Adipocyte (in vitro differentiated cells): ENCODE measurements around the gene ARNT2.

ENCODE experiments used
- DNase-seq: peaks from one replicate; pipeline ENCODE4 v3.0.0-alpha.2; 2015; ENCODE audit warnings: low read depth
- H3K27me3 ChIP-seq: replicated peaks from 2 replicates; pipeline ENCODE4 v1.7.0; 2013; ENCODE audit warnings: mild to moderate bottlenecking, low read length, moderate library complexity; ENCODE audit not compliant: control insufficient read depth, insufficient read depth
- H3K36me3 ChIP-seq: 2 replicates; pipeline ENCODE4 v1.7.0; 2013; ENCODE audit warnings: low read length, mild to moderate bottlenecking, moderate library complexity; ENCODE audit not compliant: control insufficient read depth, insufficient read depth, severe bottlenecking
- H3K4me1 ChIP-seq: 2 replicates; pipeline ENCODE4 v1.7.0; 2013; ENCODE audit warnings: mild to moderate bottlenecking, low read length, moderate library complexity; ENCODE audit not compliant: control insufficient read depth, insufficient read depth
- H3K4me3 ChIP-seq: 2 replicates; pipeline ENCODE4 v1.7.0; 2013; ENCODE audit warnings: mild to moderate bottlenecking, low read length, moderate library complexity
- H3K9ac ChIP-seq: 2 replicates; pipeline ENCODE4 v1.7.0; 2013; ENCODE audit warnings: mild to moderate bottlenecking, low read length, moderate library complexity
- H3K9me3 ChIP-seq: 2 replicates; pipeline ENCODE4 v1.7.0; 2013; ENCODE audit warnings: mild to moderate bottlenecking, low read length, moderate library complexity; ENCODE audit not compliant: control insufficient read depth

Gene ARNT2

DNA sequence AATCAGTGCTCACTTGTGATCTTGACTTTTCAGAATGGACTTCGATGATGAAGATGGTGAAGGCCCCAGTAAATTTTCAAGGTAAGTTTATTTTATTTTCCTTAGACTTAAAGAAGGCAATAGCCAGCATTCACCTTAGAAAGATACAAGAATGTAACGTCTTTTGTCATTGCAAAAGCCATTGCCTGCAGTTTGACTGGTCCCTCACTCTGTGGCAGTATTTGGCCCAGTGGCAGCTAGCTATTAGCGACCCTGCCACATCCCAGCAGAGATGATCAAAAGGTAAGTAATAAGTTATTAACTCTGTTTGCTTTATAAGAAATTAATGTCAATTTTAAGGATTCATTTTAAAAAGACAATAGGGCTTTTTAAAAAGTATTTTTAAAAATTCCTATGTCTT lies 53.7 kb downstream of the ARNT2 start:
- DNase-seq = no peak

DNA sequence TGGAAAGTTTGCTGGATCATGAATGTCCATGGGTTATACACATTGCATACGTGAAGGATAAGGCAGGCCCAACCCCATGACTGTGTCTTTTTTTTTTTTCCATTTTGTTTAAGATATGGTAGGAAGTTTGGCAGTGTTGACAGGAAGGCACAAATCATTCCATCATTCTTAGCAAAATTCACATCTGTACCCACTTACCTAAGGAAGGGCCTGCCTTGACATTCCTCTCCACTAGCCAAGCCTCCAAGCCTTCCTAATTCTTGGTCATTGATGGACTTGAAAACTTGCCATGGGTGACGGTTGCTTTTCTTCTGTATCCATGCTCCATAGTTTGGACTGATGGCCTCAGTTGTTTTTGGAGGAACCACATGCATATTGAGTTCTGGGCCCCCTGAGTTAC lies 54.4 kb downstream of the ARNT2 start:
- Histone ChIP-seq H3K4me1 (peaks cover 28% of the 10 kb centered on the region), H3K27me3 (no peaks in the 10 kb centered on the region), H3K36me3 (no peaks in the 10 kb centered on the region), H3K9me3 (no peaks in the 10 kb centered on the region), H3K9ac (no peak overlapping the region), H3K4me3 (no peak overlapping the region)
- no peak for DNase-seq

More for the DNA sequence above, 53.7 kb downstream of the ARNT2 start:
- Histone ChIP-seq H3K36me3 (no peaks in the 10 kb centered on the region), H3K9ac (no peak overlapping the region), H3K27me3 (no peaks in the 10 kb centered on the region), H3K9me3 (no peaks in the 10 kb centered on the region), H3K4me3 (no peak overlapping the region), H3K4me1 (peaks cover 28% of the 10 kb centered on the region)

DNA sequence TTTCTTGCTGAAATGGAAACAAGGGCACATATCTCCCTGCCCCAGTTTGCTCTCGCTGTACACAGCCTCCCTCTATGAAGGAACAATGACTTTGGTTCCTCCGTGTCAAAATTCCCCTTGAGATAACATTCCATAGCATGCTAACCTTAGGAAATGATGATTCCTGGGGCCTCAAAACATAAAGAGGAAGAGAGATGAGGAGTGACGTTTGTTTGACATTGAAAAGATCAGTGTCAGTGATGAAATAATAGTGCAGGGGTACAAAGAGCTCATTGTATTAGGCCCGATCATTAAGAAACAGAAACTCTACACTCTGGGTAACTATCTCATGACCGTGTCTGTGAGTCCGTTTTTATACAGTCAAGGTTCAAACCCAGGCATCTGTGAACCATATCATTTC lies 55.2 kb downstream of the ARNT2 start:
- no peaks in the 10 kb centered on the region for H3K9me3 ChIP-seq
- no peak overlapping the region for H3K9ac ChIP-seq
- H3K4me1 ChIP-seq = peaks cover 28% of the 10 kb centered on the region
- H3K27me3 ChIP-seq = no peaks in the 10 kb centered on the region
- no peak for DNase-seq
- H3K36me3 ChIP-seq = no peaks in the 10 kb centered on the region
- H3K4me3 ChIP-seq = no peak overlapping the region

DNA sequence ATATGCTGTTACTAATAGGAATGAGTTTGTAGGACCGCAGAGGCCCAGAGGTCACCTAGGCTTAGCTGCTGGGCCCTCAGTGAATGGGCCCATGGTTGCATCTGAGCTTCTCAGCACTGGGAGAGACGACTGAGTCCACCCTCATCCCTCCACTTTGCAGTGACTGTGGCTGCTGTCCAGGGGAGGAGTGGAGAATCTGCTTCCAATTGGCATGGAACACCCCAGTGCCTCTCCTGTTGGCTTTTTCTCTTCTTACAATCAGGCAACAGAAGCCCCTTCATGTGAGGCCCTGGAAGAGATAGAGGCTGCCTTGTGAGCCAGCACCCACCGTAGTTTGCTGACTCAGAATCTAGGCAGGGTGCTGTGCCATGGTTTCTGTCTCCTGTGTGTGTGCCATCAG lies 55.6 kb downstream of the ARNT2 start:
- Histone ChIP-seq H3K36me3 (no peaks in the 10 kb centered on the region), H3K4me3 (no peak overlapping the region), H3K4me1 (peaks cover 25% of the 10 kb centered on the region), H3K9me3 (no peaks in the 10 kb centered on the region), H3K27me3 (no peaks in the 10 kb centered on the region), H3K9ac (no peak overlapping the region)
- DNase-seq = no peak

DNA sequence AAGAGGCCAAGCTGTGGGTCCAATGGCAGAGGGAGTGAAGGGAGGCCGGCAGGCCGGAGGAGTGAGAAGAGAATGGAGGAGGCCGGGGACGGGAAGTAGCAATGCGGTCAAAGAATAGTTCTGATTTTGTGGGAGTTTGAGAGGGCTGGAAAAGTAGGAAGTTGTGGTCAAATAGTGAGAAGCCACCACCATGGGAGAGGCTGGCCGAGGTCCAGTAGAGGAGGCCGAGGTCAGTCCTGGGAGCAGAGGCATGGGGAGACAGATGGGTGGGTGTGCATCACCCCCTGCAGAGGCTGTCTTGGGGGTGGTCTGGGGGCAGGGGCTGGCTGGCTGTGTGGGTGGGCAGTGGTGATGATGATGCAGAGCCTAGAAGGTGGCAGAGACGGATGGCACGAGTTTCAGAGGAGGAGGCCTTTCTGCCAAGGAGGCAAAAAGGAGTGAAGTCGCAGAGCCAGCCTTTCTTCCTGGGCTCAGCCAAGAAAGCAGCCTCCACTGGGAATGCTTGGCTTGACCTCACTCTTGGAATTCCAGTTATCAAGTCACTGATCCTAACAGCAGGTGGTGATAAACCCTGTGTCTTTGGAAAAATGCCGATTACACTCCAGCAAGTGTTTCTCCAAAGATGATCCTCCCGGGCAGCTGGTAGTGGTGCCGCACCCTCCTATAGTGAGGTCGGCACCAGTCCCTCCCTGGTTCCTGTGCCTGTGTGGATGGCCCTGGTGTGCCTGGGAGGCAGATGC lies 57.3 kb downstream of the ARNT2 start:
- Histone ChIP-seq H3K4me1 (peaks cover 10% of the 10 kb centered on the region), H3K4me3 (no peak overlapping the region), H3K27me3 (no peaks in the 10 kb centered on the region), H3K9ac (no peak overlapping the region), H3K36me3 (no peaks in the 10 kb centered on the region), H3K9me3 (no peaks in the 10 kb centered on the region)
- DNase-seq = no peak

DNA sequence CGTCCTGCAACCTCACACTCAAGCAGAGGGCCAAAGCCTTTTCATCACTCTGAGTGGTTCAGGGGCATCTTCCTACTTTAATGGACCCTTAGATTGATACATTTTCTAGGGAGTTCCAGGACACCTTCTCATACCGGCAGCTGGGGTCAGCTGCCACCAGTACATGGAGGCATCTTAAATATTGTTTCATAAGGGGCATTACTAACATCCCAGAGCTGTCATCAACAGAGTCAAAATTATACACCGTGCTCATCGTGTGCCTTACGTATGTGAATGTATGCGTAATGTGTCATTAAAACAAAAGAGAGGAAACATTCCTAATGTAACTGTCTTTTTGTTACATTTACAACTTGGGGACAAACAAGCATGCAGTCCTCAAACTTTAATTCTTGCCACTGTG lies 57.9 kb downstream of the ARNT2 start:
- H3K9ac ChIP-seq = no peak overlapping the region
- H3K27me3 ChIP-seq = no peaks in the 10 kb centered on the region
- H3K9me3 ChIP-seq = no peaks in the 10 kb centered on the region
- no peak overlapping the region for H3K4me3 ChIP-seq
- peaks cover 4% of the 10 kb centered on the region for H3K4me1 ChIP-seq
- no peaks in the 10 kb centered on the region for H3K36me3 ChIP-seq
- no peak for DNase-seq

DNA sequence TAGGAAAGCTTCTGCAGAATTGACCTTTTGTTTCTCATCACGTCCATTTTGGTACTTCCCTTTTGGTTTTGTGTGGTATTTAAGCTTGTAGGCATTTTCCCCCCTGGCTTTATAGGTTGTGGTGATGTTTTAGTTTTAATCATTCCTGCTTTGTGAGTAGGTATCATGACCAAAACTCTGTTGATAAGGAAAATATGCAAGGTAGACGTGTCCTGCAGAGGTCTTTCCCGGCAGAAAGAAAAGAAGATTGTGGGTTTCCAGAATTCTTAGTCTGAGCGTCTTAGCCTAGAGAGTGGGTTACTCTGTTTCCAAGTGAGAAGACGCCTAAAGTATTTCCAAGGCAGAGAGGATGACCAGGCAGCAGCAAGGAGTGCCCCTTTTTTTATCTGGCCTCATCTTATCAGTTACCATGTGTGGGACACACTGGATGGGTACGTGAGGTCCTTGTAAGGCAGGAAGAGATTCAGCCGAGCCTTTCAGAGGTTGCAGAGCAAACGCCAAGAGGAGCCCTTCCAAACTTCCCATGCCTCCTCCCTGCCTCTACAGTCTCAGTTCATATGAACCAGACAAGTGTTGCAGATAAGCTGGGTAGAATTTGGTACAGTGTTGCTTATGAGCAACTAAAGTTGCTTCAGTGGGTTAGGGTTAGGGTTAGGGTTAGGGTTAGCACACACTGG lies 58.8 kb downstream of the ARNT2 start:
- H3K4me3 ChIP-seq = no peak overlapping the region
- H3K4me1 ChIP-seq = no peaks in the 10 kb centered on the region
- no peak for DNase-seq
- no peaks in the 10 kb centered on the region for H3K36me3 ChIP-seq
- H3K9me3 ChIP-seq = no peaks in the 10 kb centered on the region
- no peak overlapping the region for H3K9ac ChIP-seq
- H3K27me3 ChIP-seq = no peaks in the 10 kb centered on the region

DNA sequence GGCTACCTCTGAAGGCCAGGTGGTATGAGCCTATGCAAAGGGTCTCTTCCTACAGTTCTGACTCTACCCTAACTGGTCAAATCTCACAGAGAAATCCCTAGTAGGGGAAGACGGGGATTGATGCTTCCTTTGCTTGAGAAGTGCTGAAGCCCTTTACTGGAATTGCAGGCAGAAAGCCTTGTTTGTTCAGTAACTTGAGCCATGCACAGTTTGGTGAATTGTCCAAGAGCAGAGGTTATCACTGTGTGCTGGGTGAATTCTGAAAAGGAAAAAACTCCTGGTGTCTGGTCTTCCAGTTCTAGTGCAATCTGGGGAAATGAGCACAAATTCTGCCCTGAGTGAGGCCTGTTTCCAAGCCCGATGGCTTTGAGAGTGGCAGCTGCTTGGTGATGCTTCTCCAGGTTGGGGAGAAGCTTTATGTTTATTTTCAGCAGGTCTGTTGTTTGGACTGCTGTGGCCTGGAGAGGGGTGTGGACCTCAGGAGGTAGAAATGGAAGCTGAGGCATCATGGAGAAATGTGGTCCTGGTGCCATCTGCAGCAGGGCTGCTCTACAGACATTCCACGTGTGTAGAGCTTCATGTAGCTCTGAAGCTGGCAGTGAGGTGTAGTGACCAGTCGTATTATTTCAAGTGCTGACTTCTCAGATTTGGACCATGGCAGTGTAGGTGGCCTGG lies 60.9 kb downstream of the ARNT2 start:
- Histone ChIP-seq H3K36me3 (no peaks in the 10 kb centered on the region), H3K27me3 (no peaks in the 10 kb centered on the region), H3K4me3 (no peak overlapping the region), H3K9ac (no peak overlapping the region), H3K9me3 (no peaks in the 10 kb centered on the region), H3K4me1 (no peaks in the 10 kb centered on the region)
- peak; percentile 25 for DNase-seq

DNA sequence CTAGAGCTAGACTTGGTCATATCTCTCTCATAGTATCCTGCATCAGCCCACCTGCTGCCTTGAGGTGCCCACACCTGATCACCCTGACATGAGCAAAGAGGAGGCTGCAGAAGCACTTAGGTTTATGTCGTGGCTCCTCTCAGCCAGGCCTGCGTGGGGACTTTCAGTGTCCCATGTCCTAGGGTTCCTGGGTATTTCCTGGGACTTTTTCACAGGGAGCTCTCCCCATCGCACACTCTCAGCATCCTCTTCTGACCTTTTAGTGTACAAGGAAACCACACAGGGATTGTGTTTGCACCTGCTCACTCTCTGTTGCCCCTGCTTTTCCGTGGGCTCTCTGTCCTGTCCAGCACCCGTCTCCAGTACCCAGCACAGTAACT lies 61.4 kb downstream of the ARNT2 start:
- DNase-seq = no peak
- no peaks in the 10 kb centered on the region for H3K36me3 ChIP-seq
- no peaks in the 10 kb centered on the region for H3K4me1 ChIP-seq

DNA sequence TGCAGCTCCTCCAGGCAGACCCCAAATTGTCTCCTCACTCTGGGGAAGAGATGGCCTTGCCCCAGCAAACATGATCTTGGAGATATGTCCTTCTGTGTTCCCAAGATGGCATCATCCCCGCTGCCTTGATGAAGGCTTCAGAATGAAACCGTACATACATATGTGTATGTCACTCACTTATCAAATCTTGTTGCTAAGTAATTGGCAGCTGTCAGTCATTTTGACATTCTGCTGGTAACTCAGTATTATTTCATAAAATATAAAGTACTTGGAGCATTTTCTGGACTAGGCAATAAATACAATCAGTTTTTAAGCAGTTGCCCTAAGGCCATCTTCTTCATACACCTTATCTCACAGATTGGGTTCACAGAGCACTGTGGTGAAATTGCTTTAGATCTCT lies 62.4 kb downstream of the ARNT2 start:
- Histone ChIP-seq H3K36me3 (no peaks in the 10 kb centered on the region), H3K9ac (no peak overlapping the region), H3K9me3 (no peaks in the 10 kb centered on the region), H3K4me1 (no peaks in the 10 kb centered on the region), H3K27me3 (no peaks in the 10 kb centered on the region), H3K4me3 (no peak overlapping the region)
- DNase-seq = no peak

More for the DNA sequence above, 61.4 kb downstream of the ARNT2 start:
- H3K4me3 ChIP-seq = no peak overlapping the region
- no peaks in the 10 kb centered on the region for H3K9me3 ChIP-seq
- H3K9ac ChIP-seq = no peak overlapping the region
- no peaks in the 10 kb centered on the region for H3K27me3 ChIP-seq

DNA sequence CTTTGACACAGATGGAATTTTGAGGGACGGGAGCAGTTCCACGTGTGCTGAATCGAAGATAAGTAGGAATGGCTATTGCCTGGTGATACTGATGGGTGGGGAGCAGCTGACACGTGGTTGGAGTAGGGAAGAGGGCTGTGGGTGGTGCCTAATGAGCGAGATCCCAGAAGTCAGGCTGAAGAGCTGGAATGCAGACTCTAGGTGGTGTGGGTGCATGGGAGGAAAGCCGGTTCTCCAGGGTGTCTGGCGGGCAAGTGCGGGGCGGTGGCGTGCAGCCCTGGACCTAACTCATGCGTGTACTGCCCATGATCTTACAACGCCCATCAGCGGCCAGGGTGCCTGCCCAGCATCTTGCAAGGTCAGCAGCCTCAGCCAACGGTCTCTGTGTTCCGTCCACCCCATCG lies 63.1 kb downstream of the ARNT2 start:
- no peaks in the 10 kb centered on the region for H3K9me3 ChIP-seq
- no peak overlapping the region for H3K9ac ChIP-seq
- no peak overlapping the region for H3K4me3 ChIP-seq
- no peaks in the 10 kb centered on the region for H3K4me1 ChIP-seq
- H3K27me3 ChIP-seq = no peaks in the 10 kb centered on the region
- no peak for DNase-seq
- H3K36me3 ChIP-seq = no peaks in the 10 kb centered on the region
